Measurements from ENCODE around the gene ZEB2. TPM values are rescaled to one million over a fixed set of nuclear protein-coding genes. Genes with fewer than 3 reads are reported as not detected.

The ZEB2 gene
- total RNA-seq, 4 donors from 2014 or later: 148 to 290 (median 218) TPM

GRCh38 chr2:144348846-144349245 is 171.1 kb downstream of the ZEB2 start:
- H3K27ac ChIP-seq: peak overlapping the region in 1 of 4 donors; percentile 57
- DNase-seq (ENCODE audit: low spot score in 2 of 2): no peak
- WGBS, 2 donors: 48 to 59% methylated on average over 2 of the region's 2 CpGs

GRCh38 chr2:144346229-144346628 is 173.7 kb downstream of the ZEB2 start:
- no peak overlapping the region for H3K27ac ChIP-seq
- H3K36me3 ChIP-seq: no peaks in the 10 kb centered on the region
- no peak overlapping the region for H3K4me3 ChIP-seq
- H3K4me1 ChIP-seq: peaks cover 0 to 21% (median 0%) of the 10 kb centered on the region in 4 donors
- H3K27me3 ChIP-seq: no peaks in the 10 kb centered on the region
- TF ChIP-seq EP300 (IDR thresholded peaks at IDR 0.05): no peak
- no peak for TF ChIP-seq POLR2A (IDR thresholded peaks at IDR 0.05)
- no peak for TF ChIP-seq CTCF (IDR thresholded peaks at IDR 0.05)
- no peaks in the 10 kb centered on the region for H3K9me3 ChIP-seq
- no peak for DNase-seq (ENCODE audit: low spot score in 2 of 2)
- 90 to 95% methylated on average over 4 of the region's 4 CpGs for WGBS, 2 donors

More at GRCh38 chr2:144348846-144349245, 171.1 kb downstream of the ZEB2 start:
- TF ChIP-seq EP300 (IDR thresholded peaks at IDR 0.05): no peak
- TF ChIP-seq POLR2A (IDR thresholded peaks at IDR 0.05): no peak
- TF ChIP-seq CTCF (IDR thresholded peaks at IDR 0.05): no peak
- H3K27me3 ChIP-seq: no peaks in the 10 kb centered on the region
- no peaks in the 10 kb centered on the region for H3K36me3 ChIP-seq
- no peaks in the 10 kb centered on the region for H3K9me3 ChIP-seq
- peaks cover 0 to 21% (median 0%) of the 10 kb centered on the region in 4 donors for H3K4me1 ChIP-seq
- peak overlapping the region in 1 of 4 donors; percentile 4 for H3K4me3 ChIP-seq

- Histone ChIP-seq H3K9me3 (no peaks in the 10 kb centered on the region), H3K4me1 (no peaks in the 10 kb centered on the region), H3K27me3 (no peaks in the 10 kb centered on the region), H3K36me3 (no peaks in the 10 kb centered on the region), H3K27ac (no peak overlapping the region), H3K4me3 (no peak overlapping the region)
- no peak for TF ChIP-seq POLR2A (IDR thresholded peaks at IDR 0.05)
- TF ChIP-seq EP300 (IDR thresholded peaks at IDR 0.05): no peak
- no peak for TF ChIP-seq CTCF (IDR thresholded peaks at IDR 0.05)
- DNase-seq (ENCODE audit: low spot score in 2 of 2): no peak
- 46 to 62% methylated on average over 1 of the region's 1 CpG for WGBS, 2 donors
These were observed 176.8 kb downstream of the ZEB2 start for GRCh38 chr2:144343145-144343544.

- DNase-seq (ENCODE audit: low spot score in 2 of 2): no peak
- Histone ChIP-seq H3K4me1 (no peaks in the 10 kb centered on the region), H3K4me3 (no peak overlapping the region), H3K9me3 (no peaks in the 10 kb centered on the region), H3K27me3 (no peaks in the 10 kb centered on the region), H3K36me3 (no peaks in the 10 kb centered on the region), H3K27ac (no peak overlapping the region)
- TF ChIP-seq CTCF (IDR thresholded peaks at IDR 0.05) (no peak), EP300 (IDR thresholded peaks at IDR 0.05) (no peak)
- WGBS, 2 donors: 83 to 85% methylated on average over 1 of the region's 1 CpG
These were observed 178.4 kb downstream of the ZEB2 start for GRCh38 chr2:144341538-144341937.

- 75 to 81% methylated on average over 2 of the region's 2 CpGs for WGBS, 2 donors
- Histone ChIP-seq H3K36me3 (no peaks in the 10 kb centered on the region), H3K9me3 (no peaks in the 10 kb centered on the region), H3K27ac (no peak overlapping the region), H3K27me3 (no peaks in the 10 kb centered on the region), H3K4me1 (no peaks in the 10 kb centered on the region), H3K4me3 (no peak overlapping the region)
- TF ChIP-seq CTCF (IDR thresholded peaks at IDR 0.05): no peak
- no peak for TF ChIP-seq EP300 (IDR thresholded peaks at IDR 0.05)
- no peak for TF ChIP-seq POLR2A (IDR thresholded peaks at IDR 0.05)
- DNase-seq (ENCODE audit: low spot score in 2 of 2): no peak
These were observed 180.9 kb downstream of the ZEB2 start for GRCh38 chr2:144339048-144339447.
